ENCODE data around the gene EHMT1.

- TF ChIP-seq BCL6 (CRISPR knock-in tag; IDR thresholded peaks at IDR 0.05) (no peak), GATAD2A (IDR thresholded peaks at IDR 0.05) (no peak), EZH2 (IDR thresholded peaks at IDR 0.05; ENCODE audit: borderline replicate concordance, low read depth, low read length) (no peak), MAFK (IDR thresholded peaks at IDR 0.05; ENCODE audit: low read length) (no peak), HDAC2 (IDR thresholded peaks at IDR 0.05) (no peak), KDM1A (IDR thresholded peaks at IDR 0.05) (no peak), FOSL1 (tag; conservative IDR thresholded peaks at IDR 0.05) (no peak), POLR2AphosphoS5 (IDR thresholded peaks at IDR 0.05; ENCODE audit: control insufficient read depth, insufficient read depth, low read depth, low read length) (no peak), E2F4 (CRISPR knock-in tag; IDR thresholded peaks at IDR 0.05; ENCODE audit: low read depth) (no peak)
- TF ChIP-seq, protein P1, sequence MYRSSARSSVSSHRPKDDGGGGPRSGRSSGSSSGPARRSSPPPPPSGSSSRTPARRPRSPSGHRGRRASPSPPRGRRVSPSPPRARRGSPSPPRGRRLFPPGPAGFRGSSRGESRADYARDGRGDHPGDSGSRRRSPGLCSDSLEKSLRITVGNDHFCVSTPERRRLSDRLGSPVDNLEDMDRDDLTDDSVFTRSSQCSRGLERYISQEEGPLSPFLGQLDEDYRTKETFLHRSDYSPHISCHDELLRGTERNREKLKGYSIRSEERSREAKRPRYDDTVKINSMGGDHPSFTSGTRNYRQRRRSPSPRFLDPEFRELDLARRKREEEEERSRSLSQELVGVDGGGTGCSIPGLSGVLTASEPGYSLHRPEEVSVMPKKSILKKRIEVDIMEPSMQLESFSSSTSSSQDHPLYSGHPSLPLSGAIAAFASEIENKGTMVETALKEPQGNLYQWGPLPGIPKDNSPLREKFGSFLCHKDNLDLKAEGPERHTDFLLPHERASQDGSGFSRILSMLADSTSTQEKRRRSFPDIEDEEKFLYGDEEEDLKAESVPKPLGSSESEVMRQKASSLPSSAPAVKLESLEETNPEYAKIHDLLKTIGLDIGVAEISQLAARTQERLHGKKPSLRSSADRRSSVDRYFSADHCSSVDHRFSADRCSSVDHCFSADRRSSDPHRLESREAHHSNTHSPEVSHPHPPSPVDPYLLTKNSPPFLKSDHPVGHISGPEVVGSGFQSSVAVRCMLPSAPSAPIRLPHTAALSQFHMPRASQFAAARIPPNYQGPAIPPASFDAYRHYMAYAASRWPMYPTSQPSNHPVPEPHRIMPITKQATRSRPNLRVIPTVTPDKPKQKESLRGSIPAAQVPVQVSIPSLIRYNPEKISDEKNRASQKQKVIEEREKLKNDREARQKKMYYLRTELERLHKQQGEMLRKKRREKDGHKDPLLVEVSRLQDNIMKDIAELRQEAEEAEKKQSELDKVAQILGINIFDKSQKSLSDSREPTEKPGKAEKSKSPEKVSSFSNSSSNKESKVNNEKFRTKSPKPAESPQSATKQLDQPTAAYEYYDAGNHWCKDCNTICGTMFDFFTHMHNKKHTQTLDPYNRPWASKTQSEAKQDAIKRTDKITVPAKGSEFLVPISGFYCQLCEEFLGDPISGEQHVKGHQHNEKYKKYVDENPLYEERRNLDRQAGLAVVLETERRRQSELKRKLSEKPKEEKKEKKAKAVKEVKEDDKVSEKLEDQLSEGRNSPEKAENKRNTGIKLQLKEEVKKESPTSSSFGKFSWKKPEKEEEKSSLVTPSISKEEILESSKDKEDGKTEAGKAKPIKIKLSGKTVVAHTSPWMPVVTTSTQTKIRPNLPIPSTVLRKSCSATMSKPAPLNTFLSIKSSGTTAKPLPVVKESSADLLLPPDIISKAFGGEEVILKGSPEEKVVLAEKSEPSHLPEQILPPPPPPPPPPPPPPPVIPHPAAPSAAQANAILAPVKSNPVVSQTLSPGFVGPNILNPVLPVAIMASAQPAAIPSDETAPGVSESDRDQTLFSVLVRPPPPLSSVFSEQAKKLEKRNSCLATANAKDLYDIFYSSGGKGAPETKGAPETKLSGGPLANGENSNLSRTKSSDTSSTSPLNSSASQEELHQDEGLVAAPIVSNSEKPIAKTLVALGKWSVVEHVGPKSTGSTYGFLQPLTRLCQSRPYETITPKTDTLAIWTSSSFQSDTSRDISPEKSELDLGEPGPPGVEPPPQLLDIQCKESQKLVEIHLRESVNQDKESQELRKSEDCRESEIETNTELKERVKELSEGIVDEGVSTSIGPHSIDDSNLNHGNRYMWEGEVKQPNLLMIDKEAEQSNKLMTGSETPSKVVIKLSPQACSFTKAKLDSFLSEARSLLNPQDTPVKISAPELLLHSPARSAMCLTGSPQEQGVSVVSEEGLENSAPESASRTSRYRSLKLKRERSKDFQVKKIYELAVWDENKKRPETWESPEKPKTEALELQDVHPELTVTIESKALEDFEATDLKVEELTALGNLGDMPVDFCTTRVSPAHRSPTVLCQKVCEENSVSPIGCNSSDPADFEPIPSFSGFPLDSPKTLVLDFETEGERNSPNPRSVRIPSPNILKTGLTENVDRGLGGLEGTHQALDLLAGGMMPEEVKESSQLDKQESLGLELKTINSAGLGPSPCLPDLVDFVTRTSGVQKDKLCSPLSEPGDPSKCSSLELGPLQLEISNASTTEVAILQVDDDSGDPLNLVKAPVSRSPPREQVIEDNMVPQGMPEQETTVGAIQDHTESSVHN (IDR thresholded peaks at IDR 0.05; ENCODE audit: borderline replicate concordance in 1 of 2, low read depth in 1 of 2), result no peak
- TF ChIP-seq, protein P2, sequence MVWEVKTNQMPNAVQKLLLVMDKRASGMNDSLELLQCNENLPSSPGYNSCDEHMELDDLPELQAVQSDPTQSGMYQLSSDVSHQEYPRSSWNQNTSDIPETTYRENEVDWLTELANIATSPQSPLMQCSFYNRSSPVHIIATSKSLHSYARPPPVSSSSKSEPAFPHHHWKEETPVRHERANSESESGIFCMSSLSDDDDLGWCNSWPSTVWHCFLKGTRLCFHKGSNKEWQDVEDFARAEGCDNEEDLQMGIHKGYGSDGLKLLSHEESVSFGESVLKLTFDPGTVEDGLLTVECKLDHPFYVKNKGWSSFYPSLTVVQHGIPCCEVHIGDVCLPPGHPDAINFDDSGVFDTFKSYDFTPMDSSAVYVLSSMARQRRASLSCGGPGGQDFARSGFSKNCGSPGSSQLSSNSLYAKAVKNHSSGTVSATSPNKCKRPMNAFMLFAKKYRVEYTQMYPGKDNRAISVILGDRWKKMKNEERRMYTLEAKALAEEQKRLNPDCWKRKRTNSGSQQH (CRISPR knock-in tag; IDR thresholded peaks at IDR 0.05), result no peak
Observed at GRCh38 chr9:137784046-137784445, 165.2 kb downstream of the EHMT1 start.
